ENCODE results near the gene PDCL2.

Gene PDCL2

GRCh38 chr4:55530691-55531090 is 61.4 kb downstream of the PDCL2 start:
- no peak for DNase-seq

- no peak for DNase-seq
Measured at GRCh38 chr4:55530167-55530566, 61.9 kb downstream of the PDCL2 start.

GRCh38 chr4:55528491-55528890 is 63.6 kb downstream of the PDCL2 start:
- DNase-seq: no peak

GRCh38 chr4:55524844-55525571 is 67.0 kb downstream of the PDCL2 start:
- DNase-seq: no peak

- DNase-seq: no peak
Measured at GRCh38 chr4:55518442-55518841, 73.6 kb downstream of the PDCL2 start.

GRCh38 chr4:55517526-55518229 is 74.4 kb downstream of the PDCL2 start:
- no peak for DNase-seq

GRCh38 chr4:55512922-55513571 is 79.0 kb downstream of the PDCL2 start:
- no peak for DNase-seq

- no peak for DNase-seq
Measured at GRCh38 chr4:55512077-55512476, 80.0 kb downstream of the PDCL2 start.

GRCh38 chr4:55510685-55511084 is 81.4 kb downstream of the PDCL2 start:
- DNase-seq: no peak

- DNase-seq: no peak
Measured at GRCh38 chr4:55509266-55509665, 82.8 kb downstream of the PDCL2 start.

- no peak for DNase-seq
Measured at GRCh38 chr4:55507612-55508011, 84.4 kb downstream of the PDCL2 start.
